HUDEP-2 (cell line): ENCODE results near the gene SIGLECL1.

Source experiments
- DNase-seq, 76 experiments: peaks; one replicate each; lab custom pipeline; 2025; ENCODE audit not compliant: unreplicated experiment in 76 of 76; lab: John Stamatoyannopoulos, UW

The SIGLECL1 gene

DNA sequence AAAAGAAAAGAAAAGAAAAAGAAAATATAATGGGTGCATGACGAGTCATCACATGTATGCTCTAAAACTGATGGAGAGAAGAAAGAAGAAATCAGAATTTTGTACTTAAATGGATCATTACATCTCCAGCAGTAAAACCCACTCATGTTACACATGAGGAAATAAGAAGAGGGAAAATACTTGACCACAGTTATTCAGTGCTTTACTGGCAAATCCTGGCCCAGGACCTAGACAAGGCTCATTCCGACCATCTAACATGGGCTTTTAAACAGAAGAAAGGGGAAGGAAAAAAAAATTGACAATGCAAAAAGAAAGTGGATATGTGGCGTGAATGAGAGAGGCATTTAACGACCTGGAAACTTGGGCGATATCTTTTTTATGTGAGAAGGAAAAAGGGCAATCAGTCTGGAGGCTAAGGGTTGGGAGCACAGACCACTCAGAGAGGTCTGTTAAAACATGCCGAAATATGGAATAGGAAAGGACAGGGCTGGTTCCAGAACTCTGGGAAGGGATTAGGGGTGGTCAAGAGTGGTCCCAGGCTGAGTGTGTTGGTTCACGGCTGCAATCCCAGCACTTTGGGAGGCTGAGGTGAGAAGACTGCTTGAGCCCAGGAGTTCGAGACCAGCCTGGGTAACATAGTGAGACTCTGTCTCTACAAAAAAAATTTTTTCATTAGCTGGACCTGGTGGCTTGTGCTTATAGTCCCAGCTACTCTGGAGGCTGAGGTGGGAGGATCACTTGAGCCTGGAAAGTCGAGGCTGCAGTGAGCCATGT is 1.6 kb downstream of the SIGLECL1 start:
- no peak for DNase-seq

DNA sequence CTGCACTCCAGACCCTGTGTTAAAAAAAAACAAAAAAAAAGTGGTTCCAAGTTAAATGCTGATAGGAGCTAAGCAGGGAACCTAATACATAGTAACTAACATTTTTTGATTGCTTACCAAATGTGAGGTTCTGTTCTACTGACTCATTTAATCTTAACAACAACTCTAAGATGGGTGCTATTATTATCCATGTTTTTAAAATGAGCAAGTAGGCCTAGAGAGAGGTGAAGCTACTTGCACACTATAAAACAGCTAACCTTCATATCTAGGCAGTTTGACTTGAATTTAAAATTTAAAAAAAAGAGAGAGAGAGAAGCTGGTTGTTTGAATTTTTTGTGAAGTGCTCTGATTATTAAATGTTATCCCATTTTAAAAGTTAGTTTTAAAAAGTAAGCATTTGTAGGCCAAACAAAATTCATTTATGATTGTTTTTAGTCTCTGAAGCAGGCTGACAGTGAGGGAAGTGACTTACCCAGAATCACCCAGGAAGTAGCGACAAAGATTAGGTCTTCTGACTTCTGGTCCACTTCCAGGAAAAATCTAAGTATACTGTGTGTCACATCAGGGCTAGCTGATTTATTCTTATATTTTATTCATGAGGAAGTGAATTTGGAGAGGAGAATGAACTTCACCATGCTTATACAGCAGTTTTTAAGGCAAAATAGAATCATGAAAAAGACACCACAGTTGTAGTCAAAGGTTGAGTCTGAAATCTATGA is 2.4 kb downstream of the SIGLECL1 start:
- no peak for DNase-seq

DNA sequence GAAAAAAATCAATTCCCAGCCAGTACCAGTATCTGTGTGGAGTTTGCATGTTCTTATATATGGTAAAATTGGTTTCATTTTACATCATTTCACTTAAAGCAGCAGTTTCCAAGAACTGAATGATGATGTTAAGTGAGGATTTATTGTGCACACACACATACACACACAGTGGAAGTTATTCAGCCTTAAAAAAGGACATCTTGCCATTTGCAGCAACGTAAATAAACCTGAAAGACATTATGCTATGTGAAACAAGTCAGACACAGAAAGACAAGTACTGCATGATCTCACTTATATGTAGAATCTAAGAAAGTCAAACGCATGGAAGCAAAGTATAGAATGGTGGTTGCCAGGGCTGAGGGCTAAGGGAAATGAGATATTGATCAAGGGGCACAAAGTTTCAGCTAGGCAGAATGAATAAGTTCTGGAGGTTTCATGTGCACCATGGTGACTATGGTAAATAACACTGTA is 5.3 kb downstream of the SIGLECL1 start:
- DNase-seq, result no peak

DNA sequence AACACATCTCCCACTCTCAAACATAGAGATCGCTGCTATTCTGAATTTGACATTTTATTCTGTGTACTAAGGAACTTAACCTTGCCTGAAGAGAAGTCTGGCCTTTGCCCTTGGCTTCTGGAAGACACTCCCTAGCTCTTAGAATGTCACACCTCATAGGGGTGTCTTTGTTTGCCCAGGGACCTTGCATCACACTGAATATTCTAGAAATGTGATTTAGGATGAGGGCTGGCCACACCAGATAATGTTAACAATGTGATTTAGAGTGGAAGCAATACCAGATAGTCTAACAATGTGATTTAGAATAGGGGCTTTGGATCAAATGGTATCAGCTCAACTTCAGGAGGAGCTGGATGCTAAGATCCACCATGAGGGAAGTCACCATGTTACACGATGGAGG is 6.6 kb downstream of the SIGLECL1 start:
- no peak for DNase-seq

DNA sequence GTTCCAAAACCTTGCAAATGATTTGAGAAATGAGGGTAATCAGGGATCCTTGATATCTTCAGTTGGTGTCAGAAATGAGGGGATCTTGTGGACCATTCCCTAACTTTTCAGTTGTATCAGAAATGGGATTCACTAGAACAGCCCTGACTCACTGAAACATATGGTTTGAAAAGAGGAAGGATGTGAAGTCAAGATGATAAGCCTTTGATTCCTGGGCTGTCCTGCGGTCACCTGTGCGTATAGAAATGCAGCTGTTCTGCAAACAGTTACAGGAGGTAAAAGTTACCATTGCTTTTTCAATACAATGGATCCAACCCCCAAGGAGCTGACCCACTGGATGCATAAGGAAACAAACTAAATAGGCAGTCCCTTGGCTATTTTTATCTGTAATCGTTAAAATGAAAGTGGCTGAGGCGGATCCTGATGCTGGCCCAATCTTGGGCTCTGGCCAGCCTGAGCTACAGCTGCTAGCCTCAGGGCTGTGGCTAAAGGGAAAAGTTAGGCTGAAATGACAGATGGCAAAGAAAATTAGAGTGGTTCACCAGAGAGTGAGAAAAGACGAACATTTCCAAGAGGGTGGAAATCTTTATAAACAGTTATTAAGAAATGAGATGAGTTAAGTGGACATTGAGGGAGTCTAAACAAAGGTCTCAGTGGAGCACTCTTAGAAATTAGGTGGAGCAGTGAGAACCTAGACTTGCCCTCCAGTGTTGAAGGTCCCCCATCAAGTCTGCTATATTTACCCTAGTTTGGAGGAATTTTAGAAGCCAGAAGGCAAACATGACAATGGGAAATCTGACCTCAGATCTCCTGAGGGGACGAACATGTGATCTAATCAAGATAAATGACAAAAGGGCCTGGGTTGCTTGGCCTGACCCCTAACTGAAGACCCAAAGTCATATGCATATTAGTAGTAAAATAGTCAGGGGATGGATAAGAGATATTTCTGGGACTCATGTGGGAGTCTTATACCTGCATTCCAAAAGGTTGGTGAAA is 7.6 kb downstream of the SIGLECL1 start:
- peak in 1 of 76 experiments; percentile 11 for DNase-seq

DNA sequence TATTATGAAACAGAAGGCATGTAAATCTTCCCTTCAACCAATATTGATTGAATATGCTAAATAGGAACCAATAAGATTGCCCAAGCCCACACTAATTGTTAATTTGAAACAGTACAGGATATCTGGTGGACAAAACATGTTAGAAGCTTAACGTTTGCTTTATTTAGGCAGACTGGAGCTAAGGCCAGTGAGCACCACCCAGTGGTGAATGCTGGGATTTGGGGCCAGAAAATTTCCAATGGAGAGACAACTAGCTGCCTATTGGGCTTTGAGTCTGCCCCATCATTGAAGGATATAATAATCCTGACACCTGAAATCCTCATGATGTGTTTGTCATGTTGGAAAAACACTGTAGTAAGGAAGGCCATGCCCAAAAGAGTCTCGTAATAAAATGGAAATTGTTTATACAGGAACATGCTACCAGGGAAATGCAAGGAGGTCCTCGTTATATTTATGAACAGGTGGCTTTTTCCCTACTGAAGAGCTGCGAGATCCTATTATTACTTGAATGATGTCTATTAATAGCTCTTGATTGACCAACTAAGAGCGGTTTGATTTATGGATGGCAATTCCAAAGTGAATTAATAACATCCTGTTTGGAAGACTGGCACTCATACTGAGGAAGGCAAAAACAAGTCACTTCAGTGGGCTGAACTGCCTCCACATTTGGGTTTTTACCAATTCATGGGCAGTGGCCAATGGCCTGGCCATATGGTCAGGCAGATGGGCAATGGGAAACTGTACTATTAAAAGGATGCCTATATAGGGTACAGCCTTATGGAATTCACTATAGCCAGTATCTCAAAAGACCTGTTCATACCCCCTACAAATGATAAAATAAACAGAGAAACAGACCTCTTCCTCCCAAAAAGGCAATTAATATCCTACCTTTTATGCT is 8.7 kb downstream of the SIGLECL1 start:
- DNase-seq, result peak in 37 of 76 experiments; percentile 5 to 69 (median 30)

DNA sequence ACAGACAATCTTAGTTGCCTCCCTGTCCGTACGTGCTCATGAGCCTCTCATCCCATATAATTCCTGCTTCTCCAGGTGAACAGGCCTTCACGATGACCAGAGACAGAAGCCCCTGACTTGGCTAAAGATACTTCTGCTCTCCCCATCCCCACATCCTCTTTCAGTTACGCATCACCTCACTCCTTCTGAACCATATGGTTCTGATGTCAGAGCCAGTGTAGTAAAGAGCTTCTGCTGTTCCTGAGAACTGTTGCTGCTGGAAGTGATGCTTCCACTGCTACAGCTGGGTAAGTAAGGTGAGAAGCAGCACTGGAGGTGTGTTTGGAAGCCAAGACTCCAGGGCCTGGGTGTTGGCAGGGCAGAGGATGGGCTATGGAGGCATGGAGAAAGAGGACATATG is 12.9 kb downstream of the SIGLECL1 start:
- DNase-seq, result no peak

DNA sequence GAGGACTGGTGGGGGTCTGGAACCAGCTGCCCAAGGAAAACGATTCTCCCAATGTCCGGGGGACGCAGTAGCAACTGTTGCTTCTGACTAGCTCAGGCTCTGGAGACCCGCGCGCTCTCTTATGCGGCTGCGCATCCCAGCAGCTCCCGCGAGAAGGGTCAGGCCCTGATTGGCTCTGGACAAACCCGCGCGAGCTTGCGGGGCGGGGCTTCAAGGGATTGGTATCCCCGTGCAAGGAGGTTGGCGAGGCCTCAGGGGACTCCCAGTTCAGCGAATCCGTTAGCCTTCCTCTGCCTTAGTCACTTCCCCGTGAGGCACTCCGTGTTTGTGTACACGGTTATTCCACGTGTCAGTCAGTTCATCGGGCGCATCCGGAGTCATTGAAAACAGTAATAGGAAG is 20.2 kb downstream of the SIGLECL1 start:
- DNase-seq, result no peak

DNA sequence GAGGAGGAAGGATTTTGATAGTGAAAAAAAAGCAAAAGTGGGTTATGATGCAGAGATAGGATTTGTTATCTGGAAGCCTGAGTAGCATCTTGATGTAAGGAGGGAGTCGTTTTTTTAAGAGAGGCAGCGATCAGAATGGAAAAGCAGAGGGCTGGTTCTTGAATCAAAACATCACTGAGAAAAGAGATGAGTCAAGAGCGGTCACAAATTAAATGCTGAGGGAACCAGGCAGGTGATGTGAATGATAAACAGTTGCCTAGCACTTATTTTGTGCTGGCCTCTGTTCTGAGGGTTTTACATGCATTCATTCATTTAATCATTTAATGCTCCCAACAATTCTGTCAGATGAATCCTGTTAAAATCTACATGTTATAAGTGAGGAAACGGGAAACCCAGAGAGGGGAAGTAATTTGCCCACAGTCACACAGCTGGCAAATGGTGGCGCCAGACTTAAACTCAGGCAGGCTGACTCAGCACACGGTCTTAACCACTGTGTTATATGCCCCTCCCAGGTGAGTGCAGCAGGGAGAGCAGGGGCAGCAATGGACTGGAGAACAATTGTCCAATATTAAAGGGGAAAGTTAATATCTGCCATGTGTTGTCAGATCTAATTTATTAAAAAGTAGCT is 21.4 kb downstream of the SIGLECL1 start:
- DNase-seq, result no peak

DNA sequence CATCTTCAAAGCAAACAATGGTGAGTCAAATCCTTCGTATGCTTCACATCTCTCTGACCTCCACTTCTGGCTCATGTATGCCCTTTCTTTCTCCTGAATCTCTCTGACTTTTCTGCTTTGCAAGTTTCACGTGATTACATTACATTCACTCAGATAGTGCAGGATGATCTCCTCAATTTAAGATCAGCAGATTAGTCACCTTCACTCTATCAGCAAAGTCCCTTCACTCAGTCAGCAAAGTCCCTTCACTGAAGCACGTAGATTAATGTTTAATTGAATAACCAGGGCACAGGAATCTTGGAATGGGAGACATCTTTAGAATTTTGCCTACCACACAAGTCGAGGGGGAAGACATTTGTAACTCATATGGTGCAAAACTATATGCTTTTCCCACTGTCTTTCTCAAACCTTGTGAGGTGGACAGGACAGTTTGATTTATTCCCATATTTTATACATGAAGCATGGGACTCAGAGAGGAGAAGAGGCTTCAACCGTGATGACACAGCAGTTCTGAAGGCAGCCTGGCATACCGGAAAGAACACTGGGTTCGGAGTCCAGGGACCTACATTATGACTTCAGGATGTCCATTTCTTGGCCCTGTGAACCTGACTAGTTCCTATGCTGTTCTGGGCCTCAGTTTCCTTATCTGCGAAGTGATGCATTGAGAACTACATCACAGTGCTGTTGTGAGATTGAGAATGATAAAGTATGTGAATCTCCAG is 23.3 kb downstream of the SIGLECL1 start:
- no peak for DNase-seq

DNA sequence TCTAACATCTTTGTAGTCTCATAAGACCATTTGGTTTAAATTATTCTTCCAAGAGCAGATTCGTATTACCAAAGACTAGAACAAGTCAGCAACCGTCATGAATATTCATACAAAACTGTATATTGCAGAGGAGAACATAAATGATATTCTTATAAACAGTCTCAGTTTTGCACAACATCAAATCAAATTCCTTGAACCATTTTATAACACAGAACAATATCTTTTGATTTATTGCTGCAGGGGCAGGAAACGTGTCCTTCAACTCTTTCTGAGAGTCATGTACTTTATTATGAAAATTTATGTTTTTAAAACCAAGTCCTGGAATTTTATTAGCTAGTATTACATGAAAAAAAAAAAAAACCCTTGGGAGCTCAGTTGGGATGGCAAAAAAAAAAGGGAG is 26.2 kb downstream of the SIGLECL1 start:
- no peak for DNase-seq

DNA sequence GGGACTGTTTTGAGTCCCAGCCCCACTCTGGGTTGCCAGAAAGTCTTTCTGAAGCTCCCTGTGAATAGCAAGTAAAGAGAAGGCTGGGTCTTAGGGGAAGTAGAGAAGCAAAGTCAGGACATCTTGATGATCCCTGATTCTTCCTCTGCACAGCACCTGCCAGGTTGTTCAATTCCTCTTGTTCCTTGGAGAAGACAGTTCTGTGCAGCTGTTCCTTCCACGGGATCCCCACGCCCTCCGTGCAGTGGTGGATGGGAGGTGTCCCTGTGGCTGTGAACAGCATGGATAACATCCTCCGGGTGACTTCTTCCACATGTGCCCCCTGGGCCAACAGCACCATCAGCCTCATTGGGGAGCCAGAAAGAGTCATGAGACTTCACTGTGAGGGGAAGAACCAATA is 31.5 kb downstream of the SIGLECL1 start:
- no peak for DNase-seq

DNA sequence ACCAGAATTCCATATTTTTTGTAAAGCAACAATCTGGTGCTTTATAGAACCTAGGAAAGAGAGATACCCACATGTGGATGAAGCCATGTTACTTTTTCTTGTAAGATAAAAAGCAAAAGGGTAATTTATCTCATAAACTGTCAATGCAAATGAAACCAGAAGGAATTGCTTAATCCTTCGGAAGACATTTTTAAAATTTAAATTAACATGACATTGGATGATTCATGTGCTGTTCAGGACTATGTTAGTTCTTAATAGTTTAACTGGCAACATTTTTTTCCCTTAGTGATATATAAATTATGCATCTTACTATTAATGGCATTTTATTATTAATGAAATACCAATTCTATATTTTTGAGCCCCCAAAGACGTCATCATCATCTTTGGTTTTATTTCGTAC is 34.8 kb downstream of the SIGLECL1 start:
- DNase-seq, result no peak

DNA sequence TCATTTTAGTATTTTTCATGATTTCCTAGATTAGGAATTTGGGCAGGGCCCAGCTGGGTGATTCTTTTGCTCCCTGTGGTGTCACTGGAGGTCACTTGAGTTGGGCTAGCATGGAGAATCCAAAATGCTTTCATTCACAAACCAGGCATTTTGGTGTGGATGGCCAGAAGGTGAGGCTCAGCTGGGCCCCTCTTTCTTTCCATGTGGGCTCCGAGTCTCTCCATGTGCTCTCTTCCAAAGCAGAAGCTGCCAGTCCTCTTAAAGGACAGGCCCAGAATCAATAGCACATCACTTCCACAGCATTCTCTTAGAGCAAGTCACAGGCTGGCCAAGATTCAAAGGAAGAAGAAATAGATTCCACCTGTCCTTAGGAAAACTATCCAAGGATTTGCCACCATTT is 38.8 kb downstream of the SIGLECL1 start:
- no peak for DNase-seq

DNA sequence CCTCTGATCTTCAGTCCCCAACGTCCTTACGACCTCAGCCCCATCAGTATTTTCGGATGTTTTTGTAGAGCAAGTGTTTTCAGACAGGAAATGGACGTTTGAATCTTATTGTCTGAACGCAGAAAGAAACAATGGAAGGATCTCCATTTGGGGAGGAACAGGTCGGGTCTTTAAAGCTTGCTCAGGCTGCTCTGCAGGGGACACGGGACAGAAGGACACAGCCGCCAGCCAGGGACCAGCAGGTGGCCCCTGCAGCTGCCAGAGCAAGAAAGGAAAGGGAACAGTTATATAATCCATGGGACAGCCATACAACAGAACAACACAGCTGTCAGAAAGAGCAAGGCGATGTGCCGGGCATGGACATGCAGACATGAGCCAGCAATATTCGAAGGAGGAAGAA is 42.1 kb downstream of the SIGLECL1 start:
- DNase-seq, result no peak

DNA sequence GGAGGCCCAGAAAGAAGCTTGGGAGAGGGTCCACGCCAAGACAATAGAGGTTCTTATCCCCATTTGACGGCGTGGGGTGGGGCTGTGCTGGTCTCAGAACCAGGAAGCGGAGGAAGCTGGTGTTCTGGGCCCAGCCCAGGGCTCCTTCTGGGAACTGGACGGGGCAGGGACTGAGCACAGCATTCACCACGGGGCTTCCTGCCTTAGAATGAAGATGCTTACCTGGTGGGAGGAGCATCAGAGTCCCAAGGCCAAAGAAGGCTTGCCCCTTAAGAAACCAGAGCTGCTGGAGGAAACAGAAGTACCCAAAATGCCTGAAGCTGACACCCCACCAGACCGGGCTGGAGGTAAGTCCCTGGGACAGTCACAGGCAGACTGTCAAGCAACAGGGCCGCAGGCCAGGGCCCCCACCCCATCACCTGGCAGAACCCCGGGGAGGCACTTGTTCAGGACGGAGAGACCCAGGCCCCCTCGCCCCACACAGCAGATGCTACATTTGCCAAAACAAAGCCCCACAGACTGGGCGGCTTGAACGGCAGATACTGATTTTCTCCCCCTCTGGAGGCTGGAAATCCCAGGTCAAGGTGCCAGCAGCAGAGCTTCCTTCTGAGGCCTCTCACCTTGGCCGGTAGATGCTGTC is 42.8 kb downstream of the SIGLECL1 start:
- DNase-seq, result no peak

DNA sequence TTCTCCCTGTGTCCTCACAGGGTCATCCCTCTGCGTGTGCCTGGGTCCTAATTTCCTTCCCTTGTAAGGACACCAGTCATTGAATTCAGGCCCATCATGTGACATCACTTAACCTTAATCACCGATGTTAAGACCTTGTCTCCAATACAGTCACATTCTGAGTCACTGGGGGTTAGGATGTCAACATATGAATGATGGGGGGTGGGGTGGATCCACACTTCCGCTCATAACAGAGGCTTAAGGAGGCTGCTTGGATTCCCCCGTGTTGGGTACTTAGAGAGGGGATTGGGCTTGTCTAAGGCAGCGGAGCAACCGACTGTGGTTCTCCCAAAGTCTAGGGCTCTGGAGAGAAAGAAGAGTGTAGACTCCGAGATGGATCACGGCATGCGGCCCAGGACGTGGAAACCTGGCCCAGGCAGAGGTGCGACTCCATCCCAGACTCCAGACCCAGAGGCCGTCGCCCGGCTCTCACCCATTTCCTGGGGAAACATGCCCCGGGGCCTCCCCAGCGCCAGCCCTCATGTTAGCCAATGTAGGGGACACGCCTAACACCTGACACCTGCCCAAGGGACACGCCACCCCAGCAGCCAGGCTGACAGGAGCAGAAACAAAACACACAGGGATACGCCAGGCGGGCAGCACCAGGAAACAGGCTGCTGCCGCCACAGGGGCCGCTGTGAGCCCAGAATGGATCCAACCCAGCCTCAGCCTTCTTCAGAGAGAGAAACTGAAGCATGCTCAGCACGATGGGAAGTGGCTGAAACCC is 43.5 kb downstream of the SIGLECL1 start:
- DNase-seq, result no peak

DNA sequence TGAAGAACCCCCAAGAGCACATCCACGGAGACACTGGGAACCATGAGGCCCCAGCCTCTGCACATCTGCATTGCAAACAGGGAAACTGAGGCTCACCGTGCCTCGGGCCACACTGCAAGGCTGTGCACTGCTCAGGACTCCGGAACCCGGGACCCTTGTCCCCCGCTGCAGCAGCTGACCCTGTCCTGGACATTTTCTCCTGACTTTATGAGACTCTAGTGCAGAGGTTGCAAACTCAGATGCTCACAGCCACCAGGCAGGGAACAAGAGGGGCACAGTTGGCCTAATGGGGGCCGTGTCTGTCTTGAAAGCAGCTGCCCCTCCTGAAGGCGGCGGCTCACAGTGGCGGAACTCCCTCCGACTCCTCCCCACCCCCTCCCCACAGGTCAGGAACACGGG is 44.1 kb downstream of the SIGLECL1 start:
- DNase-seq, result no peak
